ENCODE results near the gene RAB37.

GRCh38 chr17:74687886-74688285 is 49.2 kb upstream of the RAB37 start:
- TF ChIP-seq TCF12 (IDR thresholded peaks at IDR 0.05) (no peak), CTCF (IDR thresholded peaks at IDR 0.05) (no peak), EZH2phosphoT487 (IDR thresholded peaks at IDR 0.05; ENCODE audit: borderline replicate concordance, low read depth) (no peak), SMC3 (IDR thresholded peaks at IDR 0.05; ENCODE audit: low read depth, low read length) (no peak), GATA2 (CRISPR knock-in tag; IDR thresholded peaks at IDR 0.05) (no peak), MAX (IDR thresholded peaks at IDR 0.05; ENCODE audit: low read depth) (no peak), RXRA (IDR thresholded peaks at IDR 0.05; ENCODE audit: borderline replicate concordance, low read depth) (no peak), EP300 (IDR thresholded peaks at IDR 0.05; ENCODE audit: borderline replicate concordance in 1 of 2, low read depth in 1 of 2, low read length in 1 of 2) (no peak)

Measured in SK-N-SH (cell line).